OCI-LY7 (cell line): Measurements from ENCODE around the gene LRRFIP1. TPM values are rescaled to one million over a fixed set of nuclear protein-coding genes. Genes with fewer than 3 reads are reported as not detected.

ENCODE experiments used
- BruUV-seq: library from RNA; stranded (reverse); fragments of 400-500 nt; replicated peaks from 2 replicates; lab custom pipeline; 2021; lab: Mats Ljungman, UMichigan
- CTCF ChIA-PET: fragments of 300-600 bp; sonication (Branson Sonifier 250); formaldehyde crosslinking; loops from one replicate; lab custom pipeline; 2022; ENCODE audit warnings: antibody characterized with exemption; ENCODE audit not compliant: unreplicated experiment; lab: Charles Lee
- POLR2A ChIA-PET: fragments of 300-600 bp; sonication (Branson Sonifier 250); formaldehyde crosslinking; loops from one replicate; lab custom pipeline; 2022; ENCODE audit warnings: antibody characterized with exemption; lab: Charles Lee
- DNase-seq: peaks from one replicate; pipeline ENCODE4 v3.0.0-alpha.2; 2015; ENCODE audit warnings: low spot score
- H2AFZ ChIP-seq: fragments of 200-600 bp; sonication (generic), shearing (Covaris generic); 2 replicates; pipeline ENCODE4 v1.6.1; 2014; ENCODE audit warnings: mild to moderate bottlenecking, antibody characterized with exemption, low read length, moderate library complexity
- H3K27ac ChIP-seq: fragments of 200-600 bp; sonication (generic); 2 replicates; pipeline ENCODE4 v1.5.1; 2014; ENCODE audit warnings: mixed run types, low read depth, mild to moderate bottlenecking, moderate library complexity, low read length, inconsistent platforms; ENCODE audit not compliant: poor library complexity, severe bottlenecking
- H3K36me3 ChIP-seq: fragments of 200-600 bp; sonication (generic); 2 replicates; pipeline ENCODE4 v1.6.1; 2014; ENCODE audit warnings: mild to moderate bottlenecking, antibody characterized with exemption, low read length, moderate library complexity, mixed read lengths; ENCODE audit not compliant: insufficient read depth
- H3K4me1 ChIP-seq: fragments of 200-600 bp; sonication (generic); 2 replicates; pipeline ENCODE4 v1.5.1; 2014; ENCODE audit warnings: mild to moderate bottlenecking, low read length; ENCODE audit not compliant: insufficient read depth, poor library complexity, severe bottlenecking
- H3K4me2 ChIP-seq: fragments of 200-600 bp; sonication (generic); 2 replicates; pipeline ENCODE4 v1.6.1; 2014; ENCODE audit warnings: mild to moderate bottlenecking, low read length
- H3K4me3 ChIP-seq: fragments of 200-600 bp; sonication (generic); 2 replicates; pipeline ENCODE4 v1.5.1; 2014; ENCODE audit warnings: mild to moderate bottlenecking, low read depth, low read length; ENCODE audit not compliant: poor library complexity, severe bottlenecking
- H3K79me2 ChIP-seq: fragments of 200-600 bp; sonication (generic); 2 replicates; pipeline ENCODE4 v1.6.1; 2016; ENCODE audit warnings: low read depth, mild to moderate bottlenecking, low read length, moderate library complexity, mixed read lengths; ENCODE audit not compliant: insufficient read depth
- H3K9me2 ChIP-seq: fragments of 200-600 bp; sonication (generic); 2 replicates; pipeline ENCODE4 v1.6.1; 2016; ENCODE audit warnings: mild to moderate bottlenecking, low read length, mixed read lengths; ENCODE audit not compliant: insufficient read depth
- H3K9me3 ChIP-seq: fragments of 200-600 bp; sonication (generic); 2 replicates; pipeline ENCODE4 v1.6.1; 2014; ENCODE audit warnings: mild to moderate bottlenecking, mixed run types, low read length, mixed read lengths
- H4K20me1 ChIP-seq: fragments of 200-600 bp; sonication (generic); 2 replicates; pipeline ENCODE4 v1.6.1; 2014; ENCODE audit warnings: mild to moderate bottlenecking, antibody characterized with exemption, low read length, moderate library complexity, mixed read lengths; ENCODE audit not compliant: insufficient read depth
- CTCF ChIP-seq: fragments of 200-600 bp; sonication (generic); conservative IDR thresholded peaks from 2 replicates; pipeline ENCODE4 v1.5.1; 2014; ENCODE audit warnings: mild to moderate bottlenecking, antibody characterized with exemption, low read length, moderate library complexity, mixed read lengths
- EZH2phosphoT487 ChIP-seq: fragments of 200-600 bp; sonication (generic); IDR thresholded peaks from 2 replicates; pipeline ENCODE4 v1.6.1; 2018; ENCODE audit warnings: low read depth, borderline replicate concordance, mild to moderate bottlenecking, mixed run types, antibody characterized with exemption, low read length, moderate library complexity, mixed read lengths
- intact Hi-C: fragments of 100-400 bp; cut with micrococcal nuclease; formaldehyde crosslinking; loops from one replicate; pipeline ENCODE4 v1.10.0; 2022; ENCODE audit not compliant: unreplicated experiment
- total RNA-seq, 2 experiments: library from RNA; depleted of rRNA in 1 of 2; stranded (reverse); fragments of >200 nt in 1 of 2; shearing (Covaris generic) in 1 of 2; gene quantifications; 2 replicates each; pipeline ENCODE4 v1.2.3, GENCODE V29; 2014 to 2022

The LRRFIP1 gene
- total RNA-seq, 2 experiments from 2014 or later = 95.7 to 216 TPM

DNA sequence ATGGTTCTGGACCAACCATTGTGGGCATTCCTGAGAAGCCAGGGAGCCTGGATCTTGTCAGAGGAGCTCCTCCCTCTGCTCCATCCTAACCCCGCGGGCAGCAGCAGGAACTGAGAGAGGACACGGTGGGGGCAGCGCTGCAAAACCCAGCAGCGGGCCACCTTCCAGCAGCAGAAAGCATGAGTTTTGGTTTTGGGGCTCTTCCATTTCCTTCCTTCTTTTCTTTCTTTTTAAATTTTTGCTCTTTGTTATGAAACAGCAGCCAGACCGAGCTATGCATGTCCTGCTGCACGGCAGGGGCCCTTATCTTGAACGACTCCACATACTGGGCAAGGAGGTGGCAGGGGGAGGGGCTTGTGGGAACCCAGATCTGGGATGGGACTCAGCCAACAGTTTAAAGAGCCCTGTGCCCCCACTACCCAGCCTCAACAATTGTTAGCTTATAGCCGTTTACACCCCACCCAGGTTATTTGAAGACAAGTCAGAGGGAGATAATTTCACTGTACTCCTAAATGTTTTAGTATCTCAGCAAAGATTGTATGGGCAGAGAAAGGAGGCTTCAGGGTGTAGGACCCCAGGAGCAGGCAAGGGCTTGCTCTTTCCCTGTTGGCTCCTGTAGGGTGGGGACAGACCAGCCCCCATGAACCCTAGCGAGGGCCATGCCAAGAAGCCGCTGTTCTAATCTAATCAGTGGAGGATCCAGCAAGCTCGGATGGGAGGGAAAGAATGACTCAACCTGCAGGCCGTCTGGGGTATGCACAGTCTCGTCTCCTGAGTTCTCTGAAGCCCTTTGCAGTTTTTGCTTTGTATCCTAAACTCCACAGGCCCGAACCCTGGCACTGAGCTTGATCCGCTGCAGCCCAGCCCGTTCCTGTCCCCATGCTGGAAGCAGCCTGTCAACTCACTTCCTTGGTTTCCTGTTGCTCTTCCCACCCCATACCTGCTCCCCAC is 75.3 kb downstream of the LRRFIP1 start:
- no TSS peak for BruUV-seq

GRCh38 chr2:237704501-237705434 is 77.4 kb downstream of the LRRFIP1 start:
- TF ChIP-seq CTCF = no peak
- no peak for TF ChIP-seq EZH2phosphoT487
- ChIA-PET POLR2A (interaction anchor here (0.6 to 1.0 kb wide), 4 partner anchors 9 to 32 kb away, joined by 3 read pairs; no protein-coding TSS in a partner anchor), CTCF (no interaction called here)
- H3K4me2 ChIP-seq = no peak overlapping the region
- no peaks in the 10 kb centered on the region for H3K9me3 ChIP-seq
- H3K9me2 ChIP-seq = no peaks in the 10 kb centered on the region
- peaks cover 100% of the 10 kb centered on the region for H3K79me2 ChIP-seq
- DNase-seq = no peak
- H2AFZ ChIP-seq = no peak overlapping the region
- BruUV-seq = no TSS peak
- intact Hi-C loops = no loop called here
- no peak overlapping the region for H3K4me3 ChIP-seq
- no peak overlapping the region for H3K27ac ChIP-seq
- peaks cover 47% of the 10 kb centered on the region for H3K4me1 ChIP-seq
- peaks cover 57% of the 10 kb centered on the region for H3K36me3 ChIP-seq
- H4K20me1 ChIP-seq = peaks cover 17% of the 10 kb centered on the region

More for the DNA sequence above, 75.3 kb downstream of the LRRFIP1 start:
- Histone ChIP-seq H2AFZ (no peak overlapping the region), H3K4me2 (peak overlapping the region; percentile 68), H3K9me2 (no peaks in the 10 kb centered on the region), H3K4me1 (peaks cover 68% of the 10 kb centered on the region), H3K36me3 (peaks cover 39% of the 10 kb centered on the region; the same call in 1 of the 2 replicates), H3K4me3 (peak overlapping the region; percentile 33), H4K20me1 (peaks cover 12% of the 10 kb centered on the region), H3K9me3 (no peaks in the 10 kb centered on the region), H3K79me2 (peaks cover 100% of the 10 kb centered on the region), H3K27ac (peak overlapping the region; percentile 29)
- intact Hi-C loops = no loop called here
- ChIA-PET POLR2A (interaction anchor here (0.7 to 1.3 kb wide), 3 partner anchors 18 to 33 kb away, joined by 3 to 4 read pairs (median 3); no protein-coding TSS in a partner anchor), CTCF (interaction anchor here (0.9 kb wide), 1 partner anchor 43 kb away, joined by 3 read pairs; no protein-coding TSS in a partner anchor)
- DNase-seq = no peak
- TF ChIP-seq CTCF = no peak
- TF ChIP-seq EZH2phosphoT487 = no peak
